RWPE2 (cell line): ENCODE results near the gene RAB11FIP5.
"Not testable (repeated sequence)": the region's sequence is repeated elsewhere in the genome, so short reads cannot be mapped to it uniquely, and the experiment has no call there.

ENCODE experiments used
- ATAC-seq: fragments of 200-7000 bp; cut with Tn5 transposase; 3 replicates; pipeline ENCODE4 v1.9.1; 2021; ENCODE audit warnings: low read depth
- DNase-seq: peaks from one replicate; pipeline ENCODE4 v3.0.0-alpha.2; 2020; ENCODE audit warnings: low spot score
- H3K27ac ChIP-seq: fragments of 450-650 bp; 2 replicates; pipeline ENCODE4 v1.5.1; 2017; ENCODE audit warnings: mild to moderate bottlenecking; ENCODE audit not compliant: poor library complexity, severe bottlenecking
- H3K27me3 ChIP-seq: fragments of 250-450 bp; sonication (Bioruptor Pico); 2 replicates; pipeline ENCODE4 v1.5.1; 2021; ENCODE audit warnings: mild to moderate bottlenecking, moderate library complexity; ENCODE audit not compliant: insufficient read depth, poor library complexity, severe bottlenecking
- H3K36me3 ChIP-seq: fragments of 250-450 bp; sonication (Bioruptor Pico); 2 replicates; pipeline ENCODE4 v1.5.1; 2020; ENCODE audit warnings: low read depth, mild to moderate bottlenecking, moderate library complexity
- H3K4me1 ChIP-seq: fragments of 250-450 bp; sonication (Bioruptor Pico); 2 replicates; pipeline ENCODE4 v1.5.1; 2021; ENCODE audit warnings: mild to moderate bottlenecking, moderate library complexity; ENCODE audit not compliant: insufficient read depth, poor library complexity, severe bottlenecking
- H3K4me3 ChIP-seq: fragments of 250-450 bp; sonication (Bioruptor Pico); 2 replicates; pipeline ENCODE4 v1.5.1; 2021; ENCODE audit warnings: mild to moderate bottlenecking, moderate library complexity; ENCODE audit not compliant: severe bottlenecking
- H3K9me3 ChIP-seq: fragments of 250-450 bp; sonication (Bioruptor Pico); 2 replicates; pipeline ENCODE4 v1.5.1; 2021; ENCODE audit warnings: mild to moderate bottlenecking, moderate library complexity; ENCODE audit not compliant: severe bottlenecking
- CTCF ChIP-seq: fragments of 450-650 bp; IDR thresholded peaks from one replicate; pipeline ENCODE4 v1.5.1; 2017; ENCODE audit warnings: mild to moderate bottlenecking, moderate library complexity; ENCODE audit not compliant: poor library complexity, severe bottlenecking

The RAB11FIP5 gene

DNA sequence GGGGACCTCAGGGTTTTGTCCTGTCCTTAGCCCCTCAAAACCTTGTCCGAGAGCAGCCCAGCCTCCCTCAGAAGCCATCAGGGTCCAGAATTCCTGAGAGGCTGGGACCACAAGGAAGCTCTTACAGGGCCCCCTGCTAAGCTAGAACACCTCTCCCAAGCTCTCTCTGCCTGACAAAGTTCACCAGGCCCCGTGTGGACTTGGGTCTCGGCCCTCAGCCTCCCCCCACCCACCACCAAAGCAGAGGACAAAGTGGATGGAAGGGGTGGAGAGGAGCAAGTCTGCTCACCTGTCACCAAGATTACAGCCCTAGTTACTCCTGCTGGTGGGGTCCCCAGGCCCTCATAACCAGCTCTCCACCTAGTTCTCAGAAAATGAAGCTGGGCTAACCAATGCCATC lies 16.8 kb downstream of the RAB11FIP5 start:
- no peak overlapping the region for H3K27ac ChIP-seq
- ATAC-seq (no peak), DNase-seq (no peak)
- no peaks in the 10 kb centered on the region for H3K27me3 ChIP-seq
- H3K4me1 ChIP-seq = no peaks in the 10 kb centered on the region
- no peaks in the 10 kb centered on the region for H3K36me3 ChIP-seq
- TF ChIP-seq CTCF = no peak
- H3K4me3 ChIP-seq = no peak overlapping the region
- no peaks in the 10 kb centered on the region for H3K9me3 ChIP-seq

- not testable (repeated sequence) for H3K4me3 ChIP-seq, ATAC-seq, DNase-seq
These were observed 19.0 kb downstream of the RAB11FIP5 start for GRCh38 chr2:73093601-73094218.

DNA sequence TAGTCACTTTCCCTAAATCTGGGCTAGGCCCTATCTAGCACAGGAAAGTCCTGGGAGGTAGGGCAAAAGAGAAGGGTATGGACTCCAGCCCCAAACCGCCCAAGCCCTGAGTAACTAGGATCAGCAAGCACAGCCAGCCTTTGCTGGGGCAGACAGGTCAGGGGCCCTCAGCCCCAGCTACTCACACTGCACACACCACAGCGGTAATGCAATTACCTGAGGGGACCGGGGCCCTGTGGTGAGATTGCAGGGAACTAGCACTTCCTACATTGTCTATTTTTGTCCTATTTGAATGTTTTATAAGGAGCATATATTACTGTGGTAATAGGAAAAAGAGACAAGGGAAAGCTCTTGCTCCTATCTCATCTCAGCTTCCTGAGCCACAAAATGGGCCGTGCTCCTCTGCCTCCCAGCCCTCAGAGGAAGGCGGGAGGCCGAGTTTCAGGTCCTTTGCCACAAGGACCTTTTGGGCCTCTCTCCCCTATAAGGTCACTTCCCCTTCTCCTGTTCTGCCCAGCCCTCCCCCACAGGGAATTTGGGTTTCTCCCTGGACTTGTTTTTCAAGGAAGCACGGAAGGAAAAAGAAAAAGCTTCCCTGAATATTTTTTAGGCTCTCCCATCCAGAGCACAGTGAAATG lies 20.5 kb downstream of the RAB11FIP5 start:
- no peak for DNase-seq

More at GRCh38 chr2:73093601-73094218, 19.0 kb downstream of the RAB11FIP5 start:
- not testable (repeated sequence) for H3K27me3 ChIP-seq, H3K27ac ChIP-seq, H3K9me3 ChIP-seq, H3K36me3 ChIP-seq
- H3K4me1 ChIP-seq = peaks cover 12% of the 10 kb centered on the region

GRCh38 chr2:73091696-73092095 lies 21.1 kb downstream of the RAB11FIP5 start:
- Histone ChIP-seq H3K4me3 (no peak overlapping the region), H3K27me3 (no peaks in the 10 kb centered on the region), H3K9me3 (no peaks in the 10 kb centered on the region), H3K36me3 (peaks cover 18% of the 10 kb centered on the region), H3K4me1 (peaks cover 12% of the 10 kb centered on the region), H3K27ac (peak overlapping the region; percentile 78)
- DNase-seq = no peak
- TF ChIP-seq CTCF = no peak
- ATAC-seq = no peak

More for the DNA sequence above, 20.5 kb downstream of the RAB11FIP5 start:
- TF ChIP-seq CTCF = no peak
- H3K9me3 ChIP-seq = no peaks in the 10 kb centered on the region
- peaks cover 17% of the 10 kb centered on the region for H3K36me3 ChIP-seq
- H3K27ac ChIP-seq = no peak overlapping the region
- H3K4me1 ChIP-seq = peaks cover 12% of the 10 kb centered on the region
- H3K4me3 ChIP-seq = no peak overlapping the region
- no peaks in the 10 kb centered on the region for H3K27me3 ChIP-seq
- ATAC-seq = no peak

- H3K4me3 ChIP-seq = no peak overlapping the region
- TF ChIP-seq CTCF = no peak
- H3K27ac ChIP-seq = peak overlapping the region; percentile 78
- peaks cover 12% of the 10 kb centered on the region for H3K4me1 ChIP-seq
- peaks cover 18% of the 10 kb centered on the region for H3K36me3 ChIP-seq
- H3K9me3 ChIP-seq = no peaks in the 10 kb centered on the region
- no peak for DNase-seq
- H3K27me3 ChIP-seq = no peaks in the 10 kb centered on the region
- no peak for ATAC-seq
These were observed 21.6 kb downstream of the RAB11FIP5 start for GRCh38 chr2:73091164-73091563.
